Tibial nerve (tissue), 4 donors: ENCODE results near the gene GPRIN2. TPM values are rescaled to one million over a fixed set of nuclear protein-coding genes. Genes with fewer than 3 reads are reported as not detected.

Experiments
- DNase-seq, 2 donors: peaks; one replicate each; pipeline ENCODE4 v3.0.0-alpha.2; 2019; ENCODE audit warnings: low spot score in 2 of 2
- H3K27ac ChIP-seq, 4 donors: fragments of 200-600 bp; sonication (generic) in 3 of 4; one replicate each; pipeline ENCODE4 v1.5.1; 2017 to 2019; ENCODE audit warnings: mild to moderate bottlenecking in 1 of 4
- H3K27me3 ChIP-seq, 2 donors: fragments of 200-600 bp; sonication (generic) in 1 of 2; one replicate each; pipeline versions ENCODE4 v1.5.1 to v1.6.0; 2017 to 2019
- H3K36me3 ChIP-seq, 3 donors: fragments of 200-600 bp; sonication (generic); one replicate each; pipeline ENCODE4 v1.5.1; 2018 to 2019
- H3K4me1 ChIP-seq, 4 donors: fragments of 200-600 bp; sonication (generic) in 3 of 4; one replicate each; pipeline ENCODE4 v1.5.1; 2017 to 2019
- H3K4me3 ChIP-seq, 4 donors: fragments of 200-600 bp; sonication (generic) in 3 of 4; one replicate each; pipeline ENCODE4 v1.5.1; 2017 to 2019; ENCODE audit warnings: mild to moderate bottlenecking in 1 of 4, moderate library complexity in 1 of 4
- H3K9me3 ChIP-seq, 4 donors: fragments of 200-600 bp; sonication (generic) in 3 of 4; one replicate each; pipeline ENCODE4 v1.5.1; 2017 to 2019
- CTCF ChIP-seq, 5 experiments: fragments of 200-600 bp in 3 of 5; fragments of 450-650 bp in 2 of 5; sonication (generic) in 3 of 5; IDR thresholded peaks; one replicate each; pipeline ENCODE4 v1.5.1; 2016 to 2019; ENCODE audit warnings: antibody characterized with exemption in 5 of 5, mild to moderate bottlenecking in 3 of 5, moderate library complexity in 2 of 5
- EP300 ChIP-seq, 2 donors: sonication (generic); formaldehyde crosslinking; IDR thresholded peaks; one replicate each; pipeline ENCODE4 v1.6.1; 2017; ENCODE audit warnings: antibody characterized with exemption in 2 of 2, mild to moderate bottlenecking in 1 of 2
- POLR2A ChIP-seq, 2 donors: fragments of 450-650 bp; IDR thresholded peaks; one replicate each; pipeline ENCODE4 v1.6.1; 2017; ENCODE audit warnings: antibody characterized with exemption in 2 of 2, mild to moderate bottlenecking in 2 of 2, moderate library complexity in 2 of 2
- WGBS, 2 donors: methylation state at CpG; one replicate each; pipeline ENCODE4 v1.1.5; 2018; 5-methylcytosine and 5-hydroxymethylcytosine counted together
- total RNA-seq, 4 donors: library from RNA; depleted of rRNA; stranded (reverse); fragments of >200 nt; gene quantifications; one replicate each; pipeline ENCODE4 v1.1.0, GENCODE V29; 2016

Gene GPRIN2
- total RNA-seq, 4 donors from 2014 or later = 0.98 to 2.8 (median 2.3) TPM

- no peak for TF ChIP-seq POLR2A (IDR thresholded peaks at IDR 0.05)
- TF ChIP-seq CTCF (IDR thresholded peaks at IDR 0.05) = no peak
- no peak for TF ChIP-seq EP300 (IDR thresholded peaks at IDR 0.05)
- Histone ChIP-seq H3K4me1 (peaks cover 0 to 16% (median 8%) of the 10 kb centered on the region in 4 donors), H3K4me3 (no peak overlapping the region), H3K9me3 (no peaks in the 10 kb centered on the region), H3K27ac (no peak overlapping the region), H3K36me3 (no peaks in the 10 kb centered on the region), H3K27me3 (peaks cover 0 to 66% of the 10 kb centered on the region in 2 donors)
- DNase-seq = no peak
- WGBS, 2 donors = 36 to 56% methylated on average over 1 of the region's 1 CpG
Observed at GRCh38 chr10:46558122-46558391, 1.6 kb upstream of the GPRIN2 start.

DNA sequence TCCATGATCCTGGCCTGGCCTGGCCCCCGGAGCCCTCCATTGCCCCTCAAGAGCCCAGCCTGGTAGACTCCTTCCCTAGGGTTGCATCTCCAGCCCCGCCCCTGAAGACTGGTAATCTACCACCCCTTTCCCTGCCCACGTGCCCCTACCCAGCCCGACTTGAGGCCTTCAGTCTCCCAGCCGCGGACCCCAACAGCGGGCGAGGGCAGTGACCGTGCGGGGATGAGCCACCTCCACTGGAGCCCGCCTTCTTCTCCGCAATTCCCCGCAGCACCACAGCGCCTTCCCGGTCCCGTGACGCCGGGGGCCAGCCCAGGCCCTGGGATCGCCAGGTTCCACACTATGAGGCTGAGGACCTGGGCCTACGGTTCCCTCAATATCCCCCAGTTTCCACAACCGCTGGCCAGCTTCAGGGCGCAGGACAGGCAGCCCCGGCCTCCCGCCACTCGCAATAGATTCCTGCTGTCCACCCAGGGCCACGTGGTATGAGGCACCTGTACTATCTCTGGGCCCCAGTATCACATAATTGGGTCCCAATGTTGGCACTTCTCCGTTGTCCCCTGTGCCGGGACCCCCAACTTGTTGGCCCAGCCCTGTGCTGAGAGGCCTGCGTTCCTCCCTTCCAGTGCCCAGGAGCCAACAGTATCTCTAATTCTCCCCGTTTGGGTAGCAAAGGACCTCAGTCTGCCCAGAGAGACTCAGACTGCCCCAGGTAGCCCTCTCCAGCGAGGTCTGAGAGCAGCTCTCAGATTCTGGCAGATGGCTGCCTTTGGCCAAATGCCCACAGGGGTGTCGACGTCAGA is 1.1 kb upstream of the GPRIN2 start:
- 87 to 91% methylated on average over 33 of the region's 33 CpGs for WGBS, 2 donors
- Histone ChIP-seq H3K27me3 (peaks cover 0 to 69% of the 10 kb centered on the region in 2 donors), H3K4me1 (peaks cover 0 to 16% (median 8%) of the 10 kb centered on the region in 4 donors), H3K27ac (no peak overlapping the region), H3K4me3 (peak overlapping the region in 1 of 4 donors; percentile 24), H3K9me3 (no peaks in the 10 kb centered on the region), H3K36me3 (no peaks in the 10 kb centered on the region)
- no peak for TF ChIP-seq EP300 (IDR thresholded peaks at IDR 0.05)
- no peak for TF ChIP-seq POLR2A (IDR thresholded peaks at IDR 0.05)
- no peak for TF ChIP-seq CTCF (IDR thresholded peaks at IDR 0.05)
- DNase-seq = peak; percentile 4 to 14

GRCh38 chr10:46555713-46556514 is 544 bp downstream of the GPRIN2 start:
- TF ChIP-seq CTCF (IDR thresholded peaks at IDR 0.05) (no peak), POLR2A (IDR thresholded peaks at IDR 0.05) (no peak), EP300 (IDR thresholded peaks at IDR 0.05) (no peak)
- no peaks in the 10 kb centered on the region for H3K36me3 ChIP-seq
- peak overlapping the region in 1 of 4 donors; percentile 45 for H3K27ac ChIP-seq
- H3K4me3 ChIP-seq = peak overlapping the region; percentile 24 to 50 (median 34)
- peaks cover 0 to 67% of the 10 kb centered on the region in 2 donors for H3K27me3 ChIP-seq
- peaks cover 0 to 16% (median 8%) of the 10 kb centered on the region in 4 donors for H3K4me1 ChIP-seq
- peak; percentile 4 to 10 for DNase-seq
- 25 to 26% methylated on average over 44 to 47 of the region's 47 CpGs for WGBS, 2 donors
- H3K9me3 ChIP-seq = no peaks in the 10 kb centered on the region

GRCh38 chr10:46555366-46555712 is 1.1 kb downstream of the GPRIN2 start:
- no peak overlapping the region for H3K27ac ChIP-seq
- TF ChIP-seq EP300 (IDR thresholded peaks at IDR 0.05) = no peak
- no peak for TF ChIP-seq CTCF (IDR thresholded peaks at IDR 0.05)
- no peak for TF ChIP-seq POLR2A (IDR thresholded peaks at IDR 0.05)
- H3K36me3 ChIP-seq = no peaks in the 10 kb centered on the region
- peaks cover 0 to 16% (median 8%) of the 10 kb centered on the region in 4 donors for H3K4me1 ChIP-seq
- DNase-seq = peak in 1 of 2 donors; percentile 11
- WGBS, 2 donors = 67 to 78% methylated on average over 4 of the region's 4 CpGs
- no peaks in the 10 kb centered on the region for H3K9me3 ChIP-seq
- peaks cover 0 to 63% of the 10 kb centered on the region in 2 donors for H3K27me3 ChIP-seq
- H3K4me3 ChIP-seq = peak overlapping the region in 1 of 4 donors; percentile 34
